ENCODE results near the gene KIF17.

DNA sequence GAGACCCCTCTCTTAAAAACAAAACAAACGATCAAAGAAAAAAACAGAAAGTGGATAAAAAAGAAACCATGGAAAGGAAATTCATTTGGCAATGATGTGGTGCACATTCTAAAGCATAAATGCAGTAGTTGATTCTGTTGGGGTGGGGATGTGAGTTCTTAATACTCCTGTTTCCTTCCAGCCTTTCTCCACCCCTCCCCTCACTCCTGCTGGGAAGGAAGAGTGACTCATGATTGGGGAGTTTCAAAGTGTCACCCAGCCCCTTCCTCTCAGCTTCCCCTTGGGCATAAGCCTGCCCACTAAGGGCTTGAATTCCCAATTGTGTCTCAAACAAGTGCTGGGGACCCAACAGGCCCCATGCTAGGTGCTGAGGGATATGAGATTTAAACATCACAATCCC lies 91.3 kb downstream of the KIF17 start:
- TF ChIP-seq, protein P1, sequence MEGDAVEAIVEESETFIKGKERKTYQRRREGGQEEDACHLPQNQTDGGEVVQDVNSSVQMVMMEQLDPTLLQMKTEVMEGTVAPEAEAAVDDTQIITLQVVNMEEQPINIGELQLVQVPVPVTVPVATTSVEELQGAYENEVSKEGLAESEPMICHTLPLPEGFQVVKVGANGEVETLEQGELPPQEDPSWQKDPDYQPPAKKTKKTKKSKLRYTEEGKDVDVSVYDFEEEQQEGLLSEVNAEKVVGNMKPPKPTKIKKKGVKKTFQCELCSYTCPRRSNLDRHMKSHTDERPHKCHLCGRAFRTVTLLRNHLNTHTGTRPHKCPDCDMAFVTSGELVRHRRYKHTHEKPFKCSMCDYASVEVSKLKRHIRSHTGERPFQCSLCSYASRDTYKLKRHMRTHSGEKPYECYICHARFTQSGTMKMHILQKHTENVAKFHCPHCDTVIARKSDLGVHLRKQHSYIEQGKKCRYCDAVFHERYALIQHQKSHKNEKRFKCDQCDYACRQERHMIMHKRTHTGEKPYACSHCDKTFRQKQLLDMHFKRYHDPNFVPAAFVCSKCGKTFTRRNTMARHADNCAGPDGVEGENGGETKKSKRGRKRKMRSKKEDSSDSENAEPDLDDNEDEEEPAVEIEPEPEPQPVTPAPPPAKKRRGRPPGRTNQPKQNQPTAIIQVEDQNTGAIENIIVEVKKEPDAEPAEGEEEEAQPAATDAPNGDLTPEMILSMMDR (conservative IDR thresholded peaks at IDR 0.05): no peak
- TF ChIP-seq ZFX (IDR thresholded peaks at IDR 0.05): no peak
